GM23338 (cell line): Measurements from ENCODE around the gene PACS2. TPM values are rescaled to one million over a fixed set of nuclear protein-coding genes. Genes with fewer than 3 reads are reported as not detected.

Source experiments
- ATAC-seq: fragments of 200-7000 bp; cut with Tn5 transposase; 3 replicates; pipeline ENCODE4 v1.9.1; 2020
- DNase-seq: peaks from one replicate; pipeline ENCODE4 v3.0.0-alpha.2; 2015; ENCODE audit warnings: low spot score
- H2AFZ ChIP-seq: fragments of 200-600 bp; sonication (generic); 2 replicates; pipeline ENCODE4 v1.8.0; 2016; ENCODE audit warnings: antibody characterized with exemption, mild to moderate bottlenecking, moderate library complexity
- H3F3A ChIP-seq: fragments of 200-600 bp; sonication (generic); replicated peaks from 2 replicates; pipeline ENCODE4 v1.8.0; 2017; ENCODE audit warnings: antibody characterized with exemption, mixed run types, low read depth
- H3K27ac ChIP-seq: fragments of 200-600 bp; sonication (generic); 2 replicates; pipeline ENCODE4 v1.6.1; 2016; ENCODE audit warnings: low read depth
- H3K27me3 ChIP-seq: fragments of 200-600 bp; sonication (generic); 2 replicates; pipeline ENCODE4 v1.8.0; 2016; ENCODE audit warnings: mild to moderate bottlenecking, mixed run types, moderate library complexity; ENCODE audit not compliant: insufficient read depth
- H3K36me3 ChIP-seq: fragments of 200-600 bp; sonication (generic); 2 replicates; pipeline ENCODE4 v1.8.0; 2016; ENCODE audit warnings: mild to moderate bottlenecking; ENCODE audit not compliant: insufficient read depth
- H3K4me1 ChIP-seq: fragments of 200-600 bp; sonication (generic); 2 replicates; pipeline ENCODE4 v1.8.0; 2016; ENCODE audit warnings: mild to moderate bottlenecking, moderate library complexity; ENCODE audit not compliant: insufficient read depth
- H3K4me2 ChIP-seq: fragments of 200-600 bp; sonication (generic); 2 replicates; pipeline ENCODE4 v1.7.1; 2017; ENCODE audit warnings: mixed run types
- H3K4me3 ChIP-seq: fragments of 200-600 bp; sonication (generic); 2 replicates; pipeline ENCODE4 v1.6.1; 2016; ENCODE audit warnings: mixed run types
- H3K79me2 ChIP-seq: fragments of 200-600 bp; sonication (generic); replicated peaks from 2 replicates; pipeline ENCODE4 v1.8.0; 2017; ENCODE audit warnings: mild to moderate bottlenecking; ENCODE audit not compliant: insufficient read depth
- H3K9me2 ChIP-seq: fragments of 200-600 bp; sonication (generic); 2 replicates; pipeline ENCODE4 v1.8.0; 2017; ENCODE audit not compliant: insufficient read depth
- H4K20me1 ChIP-seq: fragments of 200-600 bp; sonication (generic); replicated peaks from 2 replicates; pipeline ENCODE4 v1.8.0; 2017; ENCODE audit warnings: mild to moderate bottlenecking; ENCODE audit not compliant: insufficient read depth
- H3K27ac Mint-ChIP-seq: 2 replicates; pipeline ENCODE4 v1.8.0; 2020; ENCODE audit warnings: inconsistent platforms, mild to moderate bottlenecking, moderate library complexity, mixed read lengths
- H3K27me3 Mint-ChIP-seq: 3 replicates; pipeline ENCODE4 v1.8.0; 2022; ENCODE audit warnings: low read depth, mild to moderate bottlenecking, moderate library complexity, mixed read lengths, inconsistent platforms; ENCODE audit not compliant: insufficient read depth, poor library complexity
- H3K36me3 Mint-ChIP-seq: 3 replicates; pipeline ENCODE4 v1.8.0; 2021; ENCODE audit warnings: low read depth, mild to moderate bottlenecking, inconsistent platforms, moderate library complexity, mixed read lengths
- H3K4me1 Mint-ChIP-seq: 3 replicates; pipeline ENCODE4 v1.8.0; 2020; ENCODE audit warnings: mild to moderate bottlenecking, inconsistent platforms, mixed read lengths
- H3K4me3 Mint-ChIP-seq: 3 replicates; pipeline ENCODE4 v1.8.0; 2021; ENCODE audit warnings: moderate library complexity, mild to moderate bottlenecking, inconsistent platforms, mixed read lengths
- H3K9me3 Mint-ChIP-seq: 3 replicates; pipeline ENCODE4 v1.8.0; 2020; ENCODE audit warnings: moderate library complexity, mild to moderate bottlenecking, inconsistent platforms, mixed read lengths
- ETS1 ChIP-seq: IDR thresholded peaks from 2 replicates; pipeline ENCODE4 v1.6.1; 2016; ENCODE audit warnings: antibody characterized with exemption
- POLR2AphosphoS5 ChIP-seq: IDR thresholded peaks from 2 replicates; pipeline ENCODE4 v1.6.1; 2016; ENCODE audit warnings: antibody characterized with exemption, low read depth
- STAT1 ChIP-seq: IDR thresholded peaks from one replicate; pipeline ENCODE4 v1.6.1; 2016; ENCODE audit warnings: antibody characterized with exemption; ENCODE audit not compliant: unreplicated experiment
- ZNF331 ChIP-seq: fragments of 250-450 bp; sonication (Bioruptor Pico); IDR thresholded peaks from 2 replicates; pipeline ENCODE4 v1.5.0; 2020; ENCODE audit warnings: low read depth, mild to moderate bottlenecking, moderate library complexity
- ZNF462 ChIP-seq: fragments of 250-450 bp; sonication (Bioruptor Pico); IDR thresholded peaks from 2 replicates; pipeline ENCODE4 v1.5.0; 2020; ENCODE audit warnings: mild to moderate bottlenecking, moderate library complexity
- polyA plus RNA-seq: library from polyadenylated mRNA; unstranded; fragments of >200 nt; fragmentation: Nextera tagmentation; extraction: Ambion mirVana; gene quantifications from 2 replicates; pipeline ENCODE4 v1.2.1, GENCODE V29; 2016
- total RNA-seq: library from RNA; depleted of rRNA; stranded (reverse); fragments of >200 nt; shearing (Covaris generic); gene quantifications from 2 replicates; pipeline ENCODE4 v1.2.3, GENCODE V29; 2014

The PACS2 gene
- total and polyA plus RNA-seq, 2 experiments from 2014 or later: 22.5 to 79.0 TPM

- Mint-ChIP-seq H3K27ac (no peak overlapping the region), H3K36me3 (peaks cover 9% of the 10 kb centered on the region; the same call in 2 of the 3 replicates), H3K4me1 (peaks cover 10% of the 10 kb centered on the region), H3K27me3 (peaks cover 6% of the 10 kb centered on the region), H3K9me3 (no peaks in the 10 kb centered on the region; the same call in 2 of the 3 replicates), H3K4me3 (no peak overlapping the region)
- Histone ChIP-seq H4K20me1 (peaks cover 4% of the 10 kb centered on the region), H3K36me3 (no peaks in the 10 kb centered on the region), H3K9me2 (no peaks in the 10 kb centered on the region), H3K27me3 (no peaks in the 10 kb centered on the region), H3K4me3 (no peak overlapping the region), H3K27ac (no peak overlapping the region), H2AFZ (no peak overlapping the region), H3K4me1 (no peaks in the 10 kb centered on the region), H3K79me2 (no peaks in the 10 kb centered on the region), H3K4me2 (no peak overlapping the region), H3F3A (no peaks in the 10 kb centered on the region; the same call in 1 of the 2 replicates)
- ATAC-seq (no peak), DNase-seq (no peak)
- no peak for TF ChIP-seq ZNF331 (CRISPR knock-in tag)
- no peak for TF ChIP-seq ZNF462
- no peak for TF ChIP-seq ETS1
- no peak for TF ChIP-seq POLR2AphosphoS5
- TF ChIP-seq STAT1: no peak
Measured at GRCh38 chr14:105355850-105356604, 41.5 kb downstream of the PACS2 start.
